WI38 (cell line): ENCODE data around the gene KIF3C.

Experiments used
- H3K4me3 ChIP-seq: 2 replicates; pipeline ENCODE4 v1.5.1; 2011; ENCODE audit warnings: low read depth, mild to moderate bottlenecking, control low read depth, low read length
- TF ChIP-seq, protein P1 (sequence below): IDR thresholded peaks from 2 replicates; pipeline ENCODE4 v1.5.1; 2012; ENCODE audit warnings: low read depth, mild to moderate bottlenecking, control low read depth, low read length

The KIF3C gene

DNA sequence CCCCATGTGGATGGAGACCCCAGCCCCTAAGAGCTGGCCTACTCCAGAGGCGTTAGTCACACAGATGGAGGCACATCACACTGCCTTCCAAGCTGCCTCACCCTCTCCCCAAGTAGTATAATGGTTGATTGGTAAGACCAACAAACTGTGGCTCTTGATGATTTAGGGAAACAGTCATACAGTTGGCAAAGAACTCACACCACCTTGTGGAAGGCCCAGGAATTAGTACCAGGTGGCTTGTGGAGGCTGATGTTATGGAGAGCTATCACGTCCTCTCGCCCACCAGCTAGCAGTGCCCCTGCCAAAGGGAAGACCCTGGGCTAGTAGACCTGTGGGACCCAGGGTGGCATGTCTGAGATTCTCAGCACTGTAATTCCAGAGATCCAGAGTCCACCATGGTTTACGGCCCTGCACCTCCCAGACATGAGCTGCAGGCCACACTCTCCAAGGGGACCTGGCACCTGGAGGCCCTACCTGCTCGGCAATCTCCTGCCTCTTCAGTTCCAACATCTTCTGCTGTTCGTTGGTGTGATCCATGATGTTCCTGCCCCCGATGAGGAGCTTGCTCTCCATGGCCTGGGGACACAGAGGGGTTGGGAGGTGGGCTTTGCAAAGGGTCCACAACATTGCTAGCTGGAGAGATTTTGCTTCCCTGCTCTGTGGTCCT lies 26.3 kb downstream of the KIF3C start:
- no peak overlapping the region for H3K4me3 ChIP-seq

DNA sequence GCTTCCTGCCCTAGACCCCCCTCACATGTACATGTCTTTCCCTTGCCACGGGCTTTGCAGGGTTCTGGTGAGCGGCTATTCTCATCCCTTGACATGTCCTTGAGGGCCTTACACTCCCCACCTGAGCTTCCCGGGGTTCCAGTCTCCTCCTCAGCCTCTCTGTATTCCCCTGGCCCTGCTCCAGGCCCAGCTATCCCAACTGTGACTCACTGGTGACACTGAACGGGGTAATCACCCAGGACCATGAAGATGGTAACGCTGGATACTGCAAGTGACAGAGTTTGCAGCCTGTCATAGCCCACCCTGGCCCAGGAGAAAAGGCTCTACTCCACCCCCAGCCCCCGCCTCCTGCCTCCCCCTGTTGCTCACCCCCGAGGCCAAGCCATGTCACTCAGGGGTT lies 27.3 kb downstream of the KIF3C start:
- TF ChIP-seq, protein P1, sequence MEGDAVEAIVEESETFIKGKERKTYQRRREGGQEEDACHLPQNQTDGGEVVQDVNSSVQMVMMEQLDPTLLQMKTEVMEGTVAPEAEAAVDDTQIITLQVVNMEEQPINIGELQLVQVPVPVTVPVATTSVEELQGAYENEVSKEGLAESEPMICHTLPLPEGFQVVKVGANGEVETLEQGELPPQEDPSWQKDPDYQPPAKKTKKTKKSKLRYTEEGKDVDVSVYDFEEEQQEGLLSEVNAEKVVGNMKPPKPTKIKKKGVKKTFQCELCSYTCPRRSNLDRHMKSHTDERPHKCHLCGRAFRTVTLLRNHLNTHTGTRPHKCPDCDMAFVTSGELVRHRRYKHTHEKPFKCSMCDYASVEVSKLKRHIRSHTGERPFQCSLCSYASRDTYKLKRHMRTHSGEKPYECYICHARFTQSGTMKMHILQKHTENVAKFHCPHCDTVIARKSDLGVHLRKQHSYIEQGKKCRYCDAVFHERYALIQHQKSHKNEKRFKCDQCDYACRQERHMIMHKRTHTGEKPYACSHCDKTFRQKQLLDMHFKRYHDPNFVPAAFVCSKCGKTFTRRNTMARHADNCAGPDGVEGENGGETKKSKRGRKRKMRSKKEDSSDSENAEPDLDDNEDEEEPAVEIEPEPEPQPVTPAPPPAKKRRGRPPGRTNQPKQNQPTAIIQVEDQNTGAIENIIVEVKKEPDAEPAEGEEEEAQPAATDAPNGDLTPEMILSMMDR: no peak
- H3K4me3 ChIP-seq: no peak overlapping the region

More for the DNA sequence above, 26.3 kb downstream of the KIF3C start:
- TF ChIP-seq, protein P1: no peak

DNA sequence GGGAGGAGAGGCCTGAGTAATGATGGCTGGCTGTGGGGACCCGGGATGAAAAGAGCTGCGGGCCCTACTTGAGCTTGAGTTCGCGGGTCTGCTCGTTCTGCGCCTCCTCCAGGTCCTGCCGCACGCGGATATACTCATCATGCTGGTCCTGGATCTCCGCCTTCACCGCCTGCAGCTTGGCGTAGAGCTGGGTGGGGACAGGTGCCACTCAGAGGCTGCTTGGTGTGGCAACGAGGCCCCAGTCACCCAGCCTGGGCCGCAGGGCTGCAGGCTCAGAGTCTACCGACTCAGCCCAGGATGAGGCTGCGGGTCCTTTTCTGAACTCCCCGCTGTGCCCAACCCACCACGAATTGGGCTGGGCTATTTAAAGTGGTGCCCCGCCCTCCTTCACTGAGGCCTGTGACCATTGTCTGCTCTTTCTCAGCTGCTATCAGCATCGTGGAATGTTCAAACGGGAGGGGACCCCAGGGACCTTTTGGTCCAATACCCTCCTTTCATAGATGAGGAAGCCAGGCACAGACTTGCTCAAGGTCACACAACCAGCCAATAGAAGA lies 28.0 kb downstream of the KIF3C start:
- TF ChIP-seq, protein P1: no peak
- no peak overlapping the region for H3K4me3 ChIP-seq

DNA sequence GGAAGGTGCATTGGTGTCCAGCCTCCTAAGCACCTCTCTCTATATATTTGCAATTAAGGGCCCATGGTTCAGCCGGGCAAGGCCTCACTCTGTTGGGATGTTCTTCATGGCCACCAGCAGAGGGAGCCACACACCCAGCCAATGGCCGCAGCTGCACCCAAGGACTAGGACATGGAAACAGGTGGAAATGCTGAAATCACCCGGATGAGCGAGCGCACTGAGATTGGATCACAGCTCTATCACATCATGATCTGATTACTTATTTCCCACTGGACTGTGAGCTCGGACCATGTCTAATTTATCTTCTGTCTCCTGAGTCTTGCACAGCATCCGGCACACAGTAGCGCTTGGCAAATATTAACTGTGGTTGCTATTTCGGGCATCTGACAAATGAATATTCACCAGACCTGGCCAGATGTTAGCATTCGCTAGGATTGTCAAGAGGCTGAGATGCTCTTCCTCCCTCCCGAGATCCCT lies 31.2 kb downstream of the KIF3C start:
- no peak overlapping the region for H3K4me3 ChIP-seq
- TF ChIP-seq, protein P1: peak; percentile 90

DNA sequence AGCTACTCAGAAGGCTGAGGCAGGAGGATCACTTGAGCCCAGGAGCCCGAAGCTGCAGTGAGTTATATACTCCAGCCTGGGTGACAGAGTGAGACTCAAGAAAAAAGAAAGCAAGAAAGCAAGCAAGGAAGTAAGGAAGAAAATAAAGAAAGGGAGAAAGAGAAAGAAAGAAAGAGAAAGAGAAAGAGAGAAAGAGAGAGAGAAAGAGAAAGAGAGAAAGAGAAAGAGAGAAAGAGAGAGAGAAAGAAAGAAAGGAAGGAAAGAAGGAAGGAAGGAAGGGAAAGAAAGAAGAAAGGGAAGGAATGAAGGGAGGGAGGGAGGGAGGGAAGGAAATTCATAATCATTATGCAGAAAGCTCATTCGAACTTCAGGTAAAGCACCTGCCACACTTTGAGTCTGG lies 33.9 kb downstream of the KIF3C start:
- no peak overlapping the region for H3K4me3 ChIP-seq
- TF ChIP-seq, protein P1: no peak

DNA sequence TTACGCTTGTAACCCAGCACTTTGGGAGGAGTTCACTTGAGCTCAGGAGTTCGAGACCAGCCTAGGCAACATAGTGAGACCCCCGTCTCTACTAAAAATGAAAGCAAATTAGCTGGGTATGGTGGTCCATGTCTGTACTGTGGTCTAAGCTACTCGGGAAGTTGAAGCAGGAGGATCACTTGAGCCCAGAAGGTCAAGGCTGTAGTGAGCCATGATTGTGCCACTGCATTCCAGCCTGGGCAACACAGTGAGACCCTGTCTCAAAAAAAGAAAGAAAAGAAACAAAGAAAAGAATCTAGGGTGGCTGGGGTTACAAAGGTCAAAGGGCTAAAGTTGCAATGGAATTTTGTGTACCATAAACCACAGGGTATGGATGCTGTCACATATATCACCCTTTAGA lies 41.3 kb downstream of the KIF3C start:
- TF ChIP-seq, protein P1: no peak
- H3K4me3 ChIP-seq: no peak overlapping the region

DNA sequence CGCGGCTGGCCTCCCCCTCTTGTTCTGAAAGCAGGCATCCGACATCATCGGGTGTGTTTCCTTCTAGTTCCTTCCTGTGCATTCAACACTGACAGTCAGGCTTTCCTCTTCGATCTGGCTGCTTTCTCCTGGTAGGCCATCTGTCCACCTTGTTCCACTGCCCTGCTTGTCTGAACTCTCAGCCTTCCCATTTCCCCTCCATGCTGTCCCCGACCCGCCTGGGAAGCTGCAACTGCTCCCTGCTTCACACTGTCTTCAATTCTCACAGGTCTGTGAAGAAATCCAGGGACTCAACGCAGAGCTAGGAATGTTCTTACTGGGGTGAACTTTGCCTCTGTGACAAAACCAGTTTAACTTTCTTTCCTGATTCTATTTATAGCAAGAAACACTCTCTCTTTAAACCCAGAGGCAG lies 43.0 kb downstream of the KIF3C start:
- H3K4me3 ChIP-seq: no peak overlapping the region
- TF ChIP-seq, protein P1: no peak
